CD4-positive, CD25-positive, alpha-beta regulatory T cell (primary cell): ENCODE results near the gene RPS27. TPM values are rescaled to one million over a fixed set of nuclear protein-coding genes. Genes with fewer than 3 reads are reported as not detected.
A peak's percentile ranks its signal among the peaks of the same experiment; 100 is the strongest.

Experiments
- ATAC-seq, 2 donors: fragments of 150-1000 bp; cut with Tn5 transposase; one replicate each; pipeline ENCODE4 v1.10.0; 2021; ENCODE audit warnings: low read depth in 2 of 2, moderate number of reproducible peaks in 2 of 2, moderate library complexity in 1 of 2
- DNase-seq, 3 donors: peaks; one replicate each; pipeline versions ENCODE4 v3.0.0 to v3.0.0-alpha.2; 2012 to 2022; ENCODE audit warnings: mixed read lengths in 1 of 3
- H3K27ac ChIP-seq: one replicate; pipeline ENCODE4 v1.7.0; 2013; ENCODE audit warnings: mild to moderate bottlenecking, low read length; ENCODE audit not compliant: insufficient read depth, poor library complexity, severe bottlenecking
- H3K27me3 ChIP-seq: one replicate; pipeline ENCODE4 v1.7.0; 2013; ENCODE audit warnings: low read length; ENCODE audit not compliant: control insufficient read depth, insufficient read depth
- H3K36me3 ChIP-seq: one replicate; pipeline ENCODE4 v1.7.0; 2013; ENCODE audit warnings: mild to moderate bottlenecking, low read length, moderate library complexity; ENCODE audit not compliant: control insufficient read depth, insufficient read depth
- H3K4me1 ChIP-seq: 2 replicates; pipeline ENCODE4 v1.7.0; 2013; ENCODE audit warnings: mild to moderate bottlenecking, low read length; ENCODE audit not compliant: insufficient read depth, control insufficient read depth, poor library complexity, severe bottlenecking
- H3K4me3 ChIP-seq: one replicate; pipeline ENCODE4 v1.7.0; 2013; ENCODE audit warnings: low read depth, mild to moderate bottlenecking, low read length, moderate library complexity
- H3K9me3 ChIP-seq, 2 experiments: 1 replicate in 1 of 2; 2 replicates in 1 of 2; pipeline ENCODE4 v1.7.0; 2013; ENCODE audit warnings: low read length in 2 of 2, mild to moderate bottlenecking in 1 of 2, moderate library complexity in 1 of 2; ENCODE audit not compliant: control insufficient read depth in 2 of 2
- H3K27ac Mint-ChIP-seq, 3 donors: one replicate each; pipeline ENCODE4 v1.8.0; 2020 to 2022; ENCODE audit warnings: mild to moderate bottlenecking in 3 of 3, mixed read lengths in 3 of 3, moderate library complexity in 2 of 3
- H3K27me3 Mint-ChIP-seq: one replicate; pipeline ENCODE4 v1.8.0; 2022; ENCODE audit warnings: mild to moderate bottlenecking, mixed read lengths
- H3K36me3 Mint-ChIP-seq: one replicate; pipeline ENCODE4 v1.8.0; 2020; ENCODE audit warnings: mixed read lengths
- H3K4me1 Mint-ChIP-seq, 4 donors: one replicate each; pipeline ENCODE4 v1.8.0; 2020 to 2022; ENCODE audit warnings: mixed read lengths in 4 of 4, mild to moderate bottlenecking in 1 of 4
- H3K4me3 Mint-ChIP-seq, 4 donors: one replicate each; pipeline ENCODE4 v1.8.0; 2020 to 2022; ENCODE audit warnings: mild to moderate bottlenecking in 4 of 4, mixed read lengths in 4 of 4, moderate library complexity in 3 of 4
- H3K9me3 Mint-ChIP-seq, 7 donors: one replicate each; pipeline ENCODE4 v1.8.0; 2020 to 2022; ENCODE audit warnings: mixed read lengths in 7 of 7, mild to moderate bottlenecking in 3 of 7, moderate library complexity in 2 of 7
- polyA plus RNA-seq, 4 donors: library from polyadenylated mRNA; unstranded; fragments of 300-500 nt; fragmentation: Illumina TruSeq; gene quantifications; one replicate each; pipeline ENCODE4 v1.2.3, GENCODE V29; 2021
- total RNA-seq: library from RNA; stranded (reverse); gene quantifications from one replicate; pipeline ENCODE4 v1.2.3, GENCODE V29; 2022

The RPS27 gene
- total and polyA plus RNA-seq, 5 donors from 2014 or later, result 4,265 to 24,850 (median 17,883) TPM

DNA sequence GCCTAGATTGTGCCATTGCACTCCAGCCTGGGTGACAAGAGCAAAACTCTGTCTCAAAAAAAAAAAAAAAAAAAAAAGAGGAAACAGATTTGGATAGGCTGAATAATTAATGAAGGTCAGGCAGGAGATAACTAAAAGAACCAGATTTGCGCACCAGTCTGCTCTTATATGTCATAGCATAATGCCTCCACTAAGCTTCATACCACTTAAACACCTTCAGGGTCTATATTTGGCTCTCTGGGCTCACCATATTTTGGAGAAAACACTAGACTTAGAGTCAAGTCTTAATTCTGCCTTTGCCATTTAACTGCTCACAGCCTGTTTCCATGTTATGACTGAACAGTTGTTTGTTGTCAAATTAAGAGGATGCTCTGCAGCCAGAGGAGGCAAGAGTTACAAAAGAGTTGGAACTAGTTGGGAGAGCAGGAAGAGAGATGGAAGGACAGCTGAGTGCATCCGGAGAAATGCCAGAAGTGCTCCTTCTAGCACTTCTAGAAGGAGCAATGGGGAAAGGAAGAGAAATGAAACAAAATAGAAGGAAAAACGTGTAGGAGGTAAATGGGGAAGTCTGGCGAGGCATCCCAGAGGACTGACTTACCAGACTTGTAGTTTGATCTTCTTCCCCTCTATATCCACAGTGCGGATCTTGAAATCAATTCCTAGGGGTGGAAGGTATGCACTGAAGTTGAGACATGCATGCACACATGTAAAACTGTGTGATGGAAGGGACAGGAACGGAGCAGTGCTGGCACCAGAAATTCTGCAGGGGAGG is 6.3 kb upstream of the RPS27 start:
- peaks cover 5% of the 10 kb centered on the region for H3K27me3 Mint-ChIP-seq
- no peaks in the 10 kb centered on the region for H3K36me3 Mint-ChIP-seq
- no peak for ATAC-seq
- DNase-seq, result no peak
- Histone ChIP-seq H3K4me3 (no peak overlapping the region), H3K4me1 (peaks cover 8% of the 10 kb centered on the region), H3K27ac (no peak overlapping the region), H3K36me3 (no peaks in the 10 kb centered on the region), H3K27me3 (no peaks in the 10 kb centered on the region), H3K9me3 (no peaks in the 10 kb centered on the region)
- H3K27ac Mint-ChIP-seq, result peak overlapping the region in 1 of 3 donors; percentile 92
- H3K4me1 Mint-ChIP-seq, result peaks cover 4 to 14% (median 6%) of the 10 kb centered on the region in 4 donors
- H3K4me3 Mint-ChIP-seq, result peak overlapping the region in 2 of 4 donors; percentile 1 to 61
- peaks cover 0 to 2% (median 0%) of the 10 kb centered on the region in 7 donors for H3K9me3 Mint-ChIP-seq

DNA sequence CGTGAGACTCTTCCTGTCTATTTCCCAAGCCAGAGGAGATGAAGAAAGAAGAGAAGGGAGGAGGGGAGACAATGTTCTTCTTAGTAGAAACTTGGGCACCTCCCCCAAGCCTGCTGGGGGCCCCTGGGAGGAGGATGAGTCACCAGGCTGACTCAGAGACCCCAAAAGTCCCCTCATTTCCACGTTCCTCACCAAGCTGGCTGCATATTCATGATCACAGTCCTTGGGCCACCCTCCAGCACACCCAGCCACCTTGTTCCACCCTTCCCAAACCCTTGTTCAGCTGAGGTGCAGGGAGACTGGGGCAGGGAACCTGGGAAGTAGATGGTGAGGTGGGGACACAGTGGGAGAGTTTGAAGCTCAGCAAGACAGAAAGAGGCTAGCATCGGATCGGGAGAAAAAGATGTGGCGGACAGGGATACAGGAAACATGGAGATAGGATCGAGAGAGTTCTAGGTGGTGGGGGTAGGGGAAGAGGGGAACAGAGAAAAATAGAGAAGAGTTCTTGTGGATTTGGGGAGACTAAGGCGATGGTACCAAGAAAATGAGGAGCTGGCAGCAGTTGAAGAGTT is 5.1 kb upstream of the RPS27 start:
- Mint-ChIP-seq H3K27me3 (peaks cover 7% of the 10 kb centered on the region), H3K9me3 (peaks cover 0 to 2% (median 0%) of the 10 kb centered on the region in 7 donors), H3K4me3 (peak overlapping the region in 2 of 4 donors; percentile 61 to 70), H3K4me1 (peaks cover 6 to 20% (median 11%) of the 10 kb centered on the region in 4 donors), H3K27ac (peak overlapping the region in 1 of 3 donors; percentile 68), H3K36me3 (no peaks in the 10 kb centered on the region)
- no peaks in the 10 kb centered on the region for H3K27me3 ChIP-seq
- no peak for DNase-seq
- ATAC-seq, result no peak
- H3K36me3 ChIP-seq, result no peaks in the 10 kb centered on the region
- no peak overlapping the region for H3K4me3 ChIP-seq
- H3K9me3 ChIP-seq, result no peaks in the 10 kb centered on the region
- peaks cover 11% of the 10 kb centered on the region for H3K4me1 ChIP-seq
- H3K27ac ChIP-seq, result no peak overlapping the region

DNA sequence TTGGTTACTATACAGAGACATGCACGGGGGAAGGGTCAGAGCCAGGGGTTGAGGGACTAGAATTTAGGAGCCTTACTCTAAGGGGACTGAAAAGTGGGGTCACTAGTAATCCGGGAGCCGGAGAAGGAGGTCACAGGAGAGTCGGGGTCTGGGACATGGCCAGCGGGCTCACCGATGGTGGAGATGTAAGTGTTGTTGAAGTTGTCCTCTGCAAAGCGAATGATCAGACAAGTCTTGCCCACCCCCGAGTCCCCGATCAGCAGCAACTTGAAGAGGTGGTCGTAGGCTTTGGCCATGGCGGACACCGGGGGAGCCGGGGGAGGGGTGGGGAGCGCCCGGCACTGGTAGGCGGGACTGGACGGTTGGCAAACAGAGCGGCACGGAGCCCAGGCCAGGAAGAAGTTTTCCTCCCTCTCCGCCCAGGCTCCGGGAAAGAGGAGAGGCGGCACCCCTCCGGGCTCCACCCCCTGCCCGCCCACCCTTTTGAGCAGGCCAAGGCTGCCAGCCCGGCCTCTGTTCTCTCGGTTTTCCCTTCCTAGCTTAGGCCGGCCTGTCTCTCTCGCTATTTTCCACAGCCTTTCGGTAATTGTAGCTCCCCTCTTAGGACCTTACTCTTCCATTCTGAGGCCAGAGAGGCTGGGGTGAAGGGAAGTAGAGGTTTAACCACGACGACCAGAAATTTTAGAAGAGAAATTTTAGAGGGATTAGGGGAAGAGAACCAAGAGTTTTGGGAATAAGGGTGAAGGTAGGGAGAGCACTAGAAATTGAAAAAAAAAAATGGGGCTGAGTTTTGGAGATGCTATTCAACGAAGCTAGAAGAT is 4.4 kb upstream of the RPS27 start, which contains the start of gene RAB13:
RAB13 (minus strand) TSS at position 399 of the 821 bp plus-strand sequence; CDS start at position 296, 103 bp downstream.
- peak within 1 kb of the TSS; percentile 50 for H3K4me3 ChIP-seq
- Mint-ChIP-seq H3K27ac (peak within 1 kb of the TSS; percentile 58 to 90 (median 83)), H3K9me3 (peaks cover 0 to 2% (median 0%) of the 10 kb centered on the region in 7 donors), H3K36me3 (peaks cover 2% of the 10 kb centered on the region), H3K4me1 (peaks cover 9 to 25% (median 14%) of the 10 kb centered on the region in 4 donors), H3K27me3 (peaks cover 9% of the 10 kb centered on the region), H3K4me3 (peak within 1 kb of the TSS; percentile 69 to 85 (median 70))
- peaks cover 1% of the 10 kb centered on the region for H3K36me3 ChIP-seq
- H3K4me1 ChIP-seq, result peaks cover 12% of the 10 kb centered on the region
- DNase-seq (no peak), ATAC-seq (no peak)
- peak within 1 kb of the TSS; percentile 65 for H3K27ac ChIP-seq
- H3K9me3 ChIP-seq, result no peaks in the 10 kb centered on the region
- H3K27me3 ChIP-seq, result no peaks in the 10 kb centered on the region

DNA sequence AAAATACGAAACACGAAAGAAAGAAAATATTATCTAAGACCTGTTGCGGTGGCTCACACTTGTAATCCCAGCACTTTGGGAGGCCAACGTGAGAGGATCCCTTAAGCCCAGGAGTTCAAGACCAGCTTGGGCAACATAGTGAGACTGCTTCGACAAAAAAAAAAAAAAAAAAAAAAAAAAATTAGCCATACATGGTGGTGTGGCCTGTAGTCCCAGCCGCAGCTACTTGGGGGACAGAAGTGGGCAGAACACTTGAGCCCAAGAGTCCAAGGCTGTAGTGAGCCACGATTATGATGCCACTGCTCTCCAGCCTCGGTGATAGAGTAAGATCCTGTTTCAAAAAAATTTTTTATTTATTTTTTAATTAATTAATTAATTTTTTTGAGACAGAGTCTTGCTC is 2.9 kb upstream of the RPS27 start:
- DNase-seq, result no peak
- Mint-ChIP-seq H3K27ac (no peak overlapping the region), H3K4me3 (no peak overlapping the region), H3K36me3 (peaks cover 13% of the 10 kb centered on the region), H3K27me3 (peaks cover 9% of the 10 kb centered on the region), H3K9me3 (peaks cover 0 to 2% (median 0%) of the 10 kb centered on the region in 7 donors), H3K4me1 (peaks cover 16 to 38% (median 24%) of the 10 kb centered on the region in 4 donors)
- peaks cover 10% of the 10 kb centered on the region for H3K36me3 ChIP-seq
- no peak overlapping the region for H3K4me3 ChIP-seq
- H3K4me1 ChIP-seq, result peaks cover 27% of the 10 kb centered on the region
- no peaks in the 10 kb centered on the region for H3K27me3 ChIP-seq
- no peak for ATAC-seq
- peak overlapping the region; percentile 65 for H3K27ac ChIP-seq
- H3K9me3 ChIP-seq, result no peaks in the 10 kb centered on the region

DNA sequence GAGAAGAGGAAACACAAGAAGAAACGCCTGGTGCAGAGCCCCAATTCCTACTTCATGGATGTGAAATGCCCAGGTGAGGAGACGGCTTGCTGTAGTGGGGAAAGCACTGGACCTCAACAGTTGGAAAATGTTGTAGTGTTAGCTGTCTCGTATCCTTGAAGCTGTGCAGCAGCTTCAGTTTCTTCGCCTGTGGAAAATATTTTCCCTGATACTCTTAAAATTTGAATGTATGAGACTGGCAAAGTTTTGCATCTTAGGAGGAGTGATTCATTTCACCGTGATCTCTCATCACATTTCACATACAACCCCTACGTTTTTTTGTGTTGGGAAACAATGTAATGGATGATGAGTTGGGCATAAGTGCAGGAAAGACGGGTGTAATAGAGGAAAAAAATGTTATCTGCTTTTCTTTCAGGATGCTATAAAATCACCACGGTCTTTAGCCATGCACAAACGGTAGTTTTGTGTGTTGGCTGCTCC is 629 bp downstream of the RPS27 start:
- H3K4me3 Mint-ChIP-seq, result peak overlapping the region; percentile 88 to 98 (median 96)
- Histone ChIP-seq H3K9me3 (no peaks in the 10 kb centered on the region), H3K36me3 (peaks cover 33% of the 10 kb centered on the region), H3K4me1 (peaks cover 40% of the 10 kb centered on the region), H3K4me3 (peak overlapping the region; percentile 100), H3K27ac (peak overlapping the region; percentile 95), H3K27me3 (no peaks in the 10 kb centered on the region)
- ATAC-seq, result no peak
- H3K36me3 Mint-ChIP-seq, result peaks cover 22% of the 10 kb centered on the region
- peak overlapping the region; percentile 99 to 100 (median 100) for H3K27ac Mint-ChIP-seq
- H3K27me3 Mint-ChIP-seq, result peaks cover 9% of the 10 kb centered on the region
- no peak for DNase-seq
- H3K4me1 Mint-ChIP-seq, result peaks cover 21 to 57% (median 33%) of the 10 kb centered on the region in 4 donors
- peaks cover 0 to 2% (median 0%) of the 10 kb centered on the region in 7 donors for H3K9me3 Mint-ChIP-seq

DNA sequence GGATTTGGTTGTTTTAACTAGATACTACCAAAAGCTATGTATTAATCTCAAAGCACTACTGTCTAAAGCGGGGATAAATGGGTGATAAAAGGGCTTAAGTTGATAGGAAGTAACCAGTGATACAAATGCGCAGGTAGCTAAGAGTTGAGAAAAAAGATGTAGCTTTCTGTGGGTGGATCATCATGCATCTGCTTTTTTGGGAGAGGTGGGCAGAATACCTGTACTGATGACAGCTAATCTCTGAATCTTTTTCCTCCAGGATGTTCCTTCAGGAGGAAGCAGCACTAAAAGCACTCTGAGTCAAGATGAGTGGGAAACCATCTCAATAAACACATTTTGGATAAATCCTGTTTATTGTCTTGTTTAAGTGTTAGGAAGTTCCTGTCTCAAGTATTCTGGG is 1.2 kb downstream of the RPS27 start:
- H3K27ac ChIP-seq, result peak overlapping the region; percentile 95
- DNase-seq (no peak), ATAC-seq (no peak)
- peaks cover 5% of the 10 kb centered on the region for H3K27me3 Mint-ChIP-seq
- no peaks in the 10 kb centered on the region for H3K9me3 ChIP-seq
- peak overlapping the region; percentile 100 for H3K4me3 ChIP-seq
- peaks cover 33% of the 10 kb centered on the region for H3K36me3 ChIP-seq
- peak overlapping the region; percentile 88 to 98 (median 96) for H3K4me3 Mint-ChIP-seq
- peaks cover 0 to 1% (median 0%) of the 10 kb centered on the region in 7 donors for H3K9me3 Mint-ChIP-seq
- peaks cover 22% of the 10 kb centered on the region for H3K36me3 Mint-ChIP-seq
- H3K4me1 ChIP-seq, result peaks cover 36% of the 10 kb centered on the region
- H3K4me1 Mint-ChIP-seq, result peaks cover 19 to 52% (median 30%) of the 10 kb centered on the region in 4 donors
- H3K27ac Mint-ChIP-seq, result peak overlapping the region; percentile 99 to 100 (median 100)
- no peaks in the 10 kb centered on the region for H3K27me3 ChIP-seq

DNA sequence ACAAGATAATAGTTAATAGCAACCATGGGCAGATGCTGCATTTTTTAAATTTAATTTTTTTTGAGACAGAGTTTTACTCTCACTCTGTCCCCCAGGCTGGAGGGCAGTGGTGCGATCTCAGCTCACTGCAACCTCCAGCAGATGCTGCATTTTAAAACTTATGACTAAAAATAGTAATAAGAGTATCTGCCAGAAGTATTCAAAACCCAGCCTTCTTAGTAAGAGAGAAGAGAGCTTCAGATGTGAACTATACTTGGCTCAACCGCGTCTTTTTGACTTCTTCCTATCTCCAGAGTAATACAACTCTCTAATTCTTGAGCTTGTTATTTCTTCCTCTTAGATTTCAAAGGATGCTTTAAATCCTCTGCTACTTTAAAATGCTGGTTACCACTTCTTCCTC is 4.6 kb downstream of the RPS27 start:
- H3K36me3 ChIP-seq, result peaks cover 33% of the 10 kb centered on the region
- peak overlapping the region in 1 of 3 donors; percentile 48 for H3K27ac Mint-ChIP-seq
- H3K27me3 Mint-ChIP-seq, result peaks cover 4% of the 10 kb centered on the region

More for the DNA sequence above, 4.6 kb downstream of the RPS27 start:
- peaks cover 0 to 1% (median 0%) of the 10 kb centered on the region in 7 donors for H3K9me3 Mint-ChIP-seq
- ATAC-seq (no peak), DNase-seq (no peak)
- Histone ChIP-seq H3K4me3 (no peak overlapping the region), H3K27me3 (no peaks in the 10 kb centered on the region), H3K4me1 (peaks cover 31% of the 10 kb centered on the region), H3K9me3 (no peaks in the 10 kb centered on the region), H3K27ac (no peak overlapping the region)
- peak overlapping the region in 1 of 4 donors; percentile 83 for H3K4me3 Mint-ChIP-seq
- H3K4me1 Mint-ChIP-seq, result peaks cover 17 to 44% (median 24%) of the 10 kb centered on the region in 4 donors
- H3K36me3 Mint-ChIP-seq, result peaks cover 22% of the 10 kb centered on the region
